ENCODE data around the gene USE1.
"Not testable (repeated sequence)": the region's sequence is repeated elsewhere in the genome, so short reads cannot be mapped to it uniquely, and the experiment has no call there.

USE1 gene, protein sequence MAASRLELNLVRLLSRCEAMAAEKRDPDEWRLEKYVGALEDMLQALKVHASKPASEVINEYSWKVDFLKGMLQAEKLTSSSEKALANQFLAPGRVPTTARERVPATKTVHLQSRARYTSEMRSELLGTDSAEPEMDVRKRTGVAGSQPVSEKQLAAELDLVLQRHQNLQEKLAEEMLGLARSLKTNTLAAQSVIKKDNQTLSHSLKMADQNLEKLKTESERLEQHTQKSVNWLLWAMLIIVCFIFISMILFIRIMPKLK

DNA sequence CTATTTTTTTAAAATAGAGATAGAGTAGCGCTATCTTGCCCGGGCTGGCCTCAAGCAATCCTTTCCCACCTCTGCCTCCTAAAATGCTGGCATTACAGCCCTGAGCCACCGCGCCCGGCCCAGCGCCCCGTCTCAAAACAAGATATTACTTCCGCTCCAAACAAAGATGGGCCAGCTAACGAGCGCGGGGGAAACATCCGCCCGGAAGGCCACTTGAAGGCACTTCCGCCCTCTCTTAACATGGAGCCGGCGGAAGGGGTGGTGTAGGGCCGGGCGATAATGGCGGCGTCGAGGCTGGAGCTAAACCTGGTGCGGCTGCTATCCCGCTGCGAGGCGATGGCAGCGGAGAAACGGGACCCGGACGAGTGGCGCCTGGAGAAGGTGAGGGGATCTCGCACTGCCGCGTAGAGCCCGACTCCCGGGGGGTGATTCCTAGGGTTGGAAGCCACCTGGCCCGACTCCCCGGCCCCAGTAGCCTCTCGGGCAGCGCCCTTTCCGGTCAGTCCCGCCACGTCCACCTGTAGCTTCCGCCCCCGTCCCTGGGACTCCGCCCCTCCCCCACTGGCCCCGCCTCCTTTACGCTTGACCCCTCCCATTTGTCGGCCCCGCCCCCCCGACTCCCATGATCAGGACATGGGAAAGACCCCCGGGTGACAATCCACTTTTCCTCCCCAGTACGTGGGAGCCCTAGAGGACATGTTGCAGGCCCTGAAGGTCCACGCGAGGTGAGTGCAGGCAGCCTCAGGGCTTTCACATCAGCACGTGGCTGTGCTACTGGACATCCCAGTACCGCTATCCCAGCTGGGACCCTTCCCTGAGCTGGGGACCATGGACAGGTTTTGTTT is at the start of gene USE1:
Gene USE1, plus strand, starts transcription at position 231 of the 845 bp plus-strand sequence. Its CDS starts 49 bp downstream, at position 280.
- peak; percentile 91 for DNase-seq

DNA sequence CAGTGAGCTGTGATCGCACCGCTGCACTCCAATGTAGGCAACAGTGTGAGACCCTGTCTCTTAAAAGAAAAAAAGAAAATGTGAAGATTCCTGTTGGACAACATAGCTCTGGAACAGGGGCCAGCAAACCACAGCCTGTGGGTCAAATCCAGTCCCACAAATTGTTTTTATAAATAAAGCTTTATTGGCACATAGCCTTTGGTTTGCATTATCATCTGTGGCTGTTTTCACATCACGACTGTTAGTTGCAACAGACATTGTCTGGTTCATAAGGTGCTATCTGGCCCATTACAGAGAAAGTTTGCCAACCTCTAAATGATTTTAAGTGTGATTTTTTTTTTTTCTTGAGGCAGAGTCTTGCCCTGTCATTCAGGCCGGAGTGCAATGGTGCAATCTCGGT is 49.4 kb upstream of the USE1 start:
- DNase-seq = no peak

DNA sequence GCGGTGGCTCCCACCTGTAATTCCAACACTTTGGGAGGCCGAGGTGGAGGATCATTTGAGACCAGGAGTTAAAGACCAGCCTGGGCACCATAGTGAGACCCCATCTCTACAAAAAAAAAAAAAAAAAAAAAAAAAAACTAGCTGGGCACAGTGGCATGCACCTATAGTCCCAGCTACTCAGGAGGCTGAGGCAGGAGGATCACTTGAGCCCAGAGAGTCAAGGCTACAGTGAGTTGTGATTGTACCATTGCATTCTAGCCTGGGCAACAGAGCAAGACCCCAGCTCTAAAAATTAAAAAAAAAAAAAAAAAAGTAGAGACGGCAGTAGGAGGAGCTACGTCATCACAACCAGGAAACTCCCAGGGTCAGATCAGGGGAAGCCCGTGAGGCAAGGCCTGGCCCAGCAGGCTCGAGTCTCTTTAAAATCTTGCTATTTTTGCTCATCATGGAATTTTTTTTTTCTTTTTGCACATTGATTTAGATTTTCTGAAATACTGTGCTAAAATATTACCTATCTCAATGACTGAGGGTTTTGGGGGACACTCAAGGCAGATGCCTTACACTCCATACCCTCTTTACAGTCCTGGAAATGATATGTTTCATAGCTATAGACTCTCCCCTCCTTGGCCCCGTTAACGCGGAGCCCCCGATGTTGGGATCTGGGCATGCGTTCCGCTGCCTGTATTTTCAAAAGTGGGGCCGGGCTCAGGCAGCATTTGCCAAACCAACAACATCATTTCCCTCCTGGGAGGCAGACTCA is 44.4 kb upstream of the USE1 start:
- no peak for DNase-seq

DNA sequence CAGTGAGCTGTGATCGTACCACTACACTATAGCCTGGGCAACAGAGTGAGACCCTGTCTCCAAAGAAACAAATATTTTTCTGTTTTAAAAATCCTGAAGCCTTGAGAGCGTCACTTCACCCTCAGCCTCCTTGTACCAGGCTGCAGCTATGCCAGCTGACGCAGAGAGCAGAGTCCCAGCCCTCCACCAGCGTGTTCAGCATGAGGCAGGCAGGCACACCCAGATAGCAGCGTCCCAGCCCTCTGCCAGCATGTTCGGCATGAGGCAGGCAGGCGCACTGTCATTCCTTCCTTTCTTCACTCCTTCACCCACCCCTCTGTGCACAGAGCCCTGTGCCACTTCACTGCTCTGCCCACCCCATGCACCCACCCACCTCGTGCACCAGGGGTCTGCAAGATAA is 43.3 kb upstream of the USE1 start:
- no peak for DNase-seq

DNA sequence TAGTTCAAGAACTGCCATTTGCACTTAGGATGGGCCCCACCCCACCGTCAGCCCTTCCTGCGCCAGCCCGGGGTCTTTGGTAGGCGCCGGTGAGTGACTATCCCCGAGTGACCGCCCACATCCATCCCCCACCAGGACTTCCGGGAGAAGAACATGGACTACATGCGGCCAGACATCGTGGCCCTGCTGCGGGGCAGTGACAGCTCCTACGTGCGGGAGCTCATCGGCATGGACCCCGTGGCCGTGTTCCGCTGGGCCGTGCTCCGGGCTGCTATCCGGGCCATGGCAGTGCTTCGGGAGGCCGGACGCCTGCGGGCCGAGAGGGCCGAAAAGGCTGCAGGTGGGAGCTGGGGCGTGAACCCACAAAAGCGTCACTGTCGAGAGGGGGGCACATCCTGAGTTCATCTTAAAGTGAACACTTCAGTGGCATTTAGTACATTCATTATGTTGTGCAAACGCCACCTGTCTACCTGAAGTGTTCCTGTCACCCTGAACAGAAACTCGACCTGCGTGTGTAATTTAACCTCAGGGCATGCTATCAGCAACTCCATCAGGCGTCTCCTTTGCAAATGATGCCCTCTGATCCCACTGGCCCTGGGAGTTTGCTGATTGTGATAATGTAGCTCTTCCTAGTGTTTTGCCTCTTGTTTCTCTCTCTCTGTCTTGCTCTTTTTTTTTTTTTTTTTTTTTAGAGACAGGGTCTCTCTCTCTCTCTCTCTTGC is 42.4 kb upstream of the USE1 start:
- no peak for DNase-seq

DNA sequence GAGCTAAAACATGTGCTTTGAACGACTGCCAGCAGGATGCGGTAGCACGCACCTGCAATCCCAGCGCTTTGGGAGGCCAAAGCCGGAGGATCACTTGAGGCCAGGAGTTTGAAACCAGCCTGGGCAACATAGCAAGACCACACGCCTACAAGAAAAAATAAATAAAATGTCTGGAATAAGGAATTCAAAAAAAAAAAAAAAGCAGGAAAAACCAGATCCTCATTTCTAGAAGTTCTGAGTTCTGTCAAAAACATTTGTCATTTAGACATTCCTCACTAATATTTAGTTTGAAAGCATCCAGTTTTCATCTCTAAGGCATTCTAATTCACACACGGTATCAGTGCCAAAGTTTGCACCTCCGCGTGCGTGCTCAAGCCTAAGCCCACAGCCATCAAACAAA is 36.9 kb upstream of the USE1 start:
- DNase-seq = no peak

DNA sequence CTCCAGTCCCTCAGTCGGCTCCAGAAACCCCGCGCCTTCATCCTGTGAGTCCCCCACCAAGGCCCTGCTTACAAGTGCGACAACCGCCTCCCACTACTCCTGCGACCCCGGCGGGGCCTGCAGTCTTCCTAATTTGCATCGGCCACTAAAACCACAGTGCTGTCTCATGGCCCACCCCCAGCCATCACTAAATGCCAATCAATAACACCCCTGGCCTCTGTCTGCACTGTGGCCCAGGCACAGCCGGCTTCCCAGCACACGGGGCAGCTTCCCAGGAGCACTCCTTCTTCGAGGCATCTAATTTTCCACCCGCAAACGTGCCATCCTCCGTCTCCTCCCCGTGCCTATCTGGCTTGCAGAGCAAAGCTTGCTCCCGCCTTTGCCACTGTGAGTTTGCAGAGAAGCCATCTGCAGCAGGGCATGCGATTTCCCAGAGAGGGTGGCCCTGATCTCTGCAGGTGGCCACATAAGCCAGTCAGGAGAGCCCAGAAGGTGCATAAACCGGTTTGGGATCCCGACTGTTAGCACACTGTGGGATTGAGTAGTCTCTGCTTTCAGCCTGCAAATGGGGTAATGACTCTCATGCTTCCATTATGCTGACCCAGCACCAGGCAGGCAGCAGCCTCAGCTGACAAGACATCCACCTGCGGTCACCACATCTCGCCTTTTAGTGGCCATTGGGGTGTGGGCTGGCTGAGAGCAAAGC is 34.0 kb upstream of the USE1 start:
- DNase-seq = no peak

DNA sequence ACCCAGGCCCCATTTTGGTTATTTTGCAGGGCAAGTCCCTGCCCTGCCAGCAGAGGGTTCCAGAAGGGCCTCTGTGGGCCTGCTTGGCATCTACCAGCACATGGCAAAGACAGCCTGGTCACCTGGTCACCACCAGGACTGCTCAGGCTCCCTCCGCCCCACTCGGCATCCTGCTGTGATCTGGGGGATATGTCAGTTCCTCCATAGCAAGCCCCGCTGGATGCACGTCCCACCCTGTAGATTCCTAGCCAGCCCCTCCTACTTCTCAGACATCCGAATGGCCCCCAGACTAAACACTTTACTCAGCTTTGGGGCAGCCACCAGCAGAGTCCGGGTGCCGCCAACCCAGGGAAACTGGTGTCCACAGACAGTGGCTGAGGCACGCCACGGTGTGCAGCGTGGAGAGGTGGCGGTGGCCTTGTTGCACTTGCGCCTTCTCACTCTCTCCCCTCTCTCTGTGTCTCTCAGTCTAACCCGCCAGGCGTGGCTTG is 31.8 kb upstream of the USE1 start:
- no peak for DNase-seq

DNA sequence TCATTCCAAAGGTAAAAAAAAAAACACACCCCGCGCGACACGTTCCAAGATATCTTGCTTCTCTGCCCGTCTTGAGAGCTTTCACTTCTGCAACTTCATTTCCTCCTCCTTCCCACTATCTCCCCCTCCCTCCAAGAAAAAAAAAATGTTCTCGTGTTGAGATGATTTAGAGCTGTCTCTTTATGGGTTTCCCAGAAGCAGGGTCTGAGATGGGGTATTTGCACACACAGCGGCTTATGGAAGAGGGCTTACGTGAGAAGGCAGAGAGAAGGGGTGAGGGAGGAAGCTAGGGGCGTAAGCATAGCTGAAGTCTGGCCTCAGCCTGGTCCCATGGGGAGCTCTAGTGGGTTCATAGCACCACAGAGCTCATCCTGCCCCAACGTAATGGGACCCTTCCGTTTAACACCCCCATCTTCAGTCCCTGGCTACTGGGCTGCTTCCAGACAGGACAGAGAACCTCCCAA is 31.3 kb upstream of the USE1 start:
- DNase-seq = peak; percentile 52

DNA sequence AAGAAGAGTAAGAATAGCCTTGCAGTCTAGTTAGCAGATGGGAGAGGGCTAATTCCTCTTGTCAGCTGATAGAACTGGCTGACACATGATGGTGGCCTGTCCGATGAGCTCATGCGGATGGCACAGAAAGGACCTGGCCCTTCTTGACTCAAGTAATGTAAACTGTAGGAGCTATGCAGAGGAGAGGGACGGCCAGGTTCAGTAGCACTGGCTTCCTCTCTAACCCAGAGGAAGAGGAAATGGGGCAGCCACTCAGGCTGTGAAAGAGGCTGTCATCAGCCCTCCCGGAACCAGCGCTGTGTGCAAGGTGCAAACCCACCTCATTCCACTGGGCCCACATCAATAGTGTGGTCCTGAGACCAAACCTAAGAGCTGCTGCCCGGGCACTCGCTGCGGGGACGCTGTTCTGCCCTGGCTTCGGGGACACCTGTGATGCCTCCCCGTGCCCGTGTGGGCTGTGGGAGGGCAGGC is 30.8 kb upstream of the USE1 start:
- no peak for DNase-seq

DNA sequence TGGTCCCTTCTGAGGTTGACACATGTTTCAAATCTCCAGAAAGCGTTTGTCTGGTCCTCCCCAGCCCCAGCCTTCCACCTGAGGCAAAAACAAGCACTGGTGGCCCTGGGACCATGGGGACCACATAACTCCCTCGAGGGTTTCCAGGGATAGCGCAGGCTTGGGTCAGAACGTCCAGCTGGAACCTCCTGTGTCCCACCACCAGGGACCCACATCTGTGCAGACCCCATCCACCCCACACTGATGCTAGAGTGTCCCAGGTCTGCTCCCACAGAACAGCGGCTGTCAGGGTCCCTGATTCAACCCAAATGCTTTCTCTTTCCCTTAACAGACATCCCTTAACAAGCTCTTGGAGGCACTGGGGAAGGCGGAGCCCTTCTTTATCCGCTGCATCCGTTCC is 29.6 kb upstream of the USE1 start:
- no peak for DNase-seq

DNA sequence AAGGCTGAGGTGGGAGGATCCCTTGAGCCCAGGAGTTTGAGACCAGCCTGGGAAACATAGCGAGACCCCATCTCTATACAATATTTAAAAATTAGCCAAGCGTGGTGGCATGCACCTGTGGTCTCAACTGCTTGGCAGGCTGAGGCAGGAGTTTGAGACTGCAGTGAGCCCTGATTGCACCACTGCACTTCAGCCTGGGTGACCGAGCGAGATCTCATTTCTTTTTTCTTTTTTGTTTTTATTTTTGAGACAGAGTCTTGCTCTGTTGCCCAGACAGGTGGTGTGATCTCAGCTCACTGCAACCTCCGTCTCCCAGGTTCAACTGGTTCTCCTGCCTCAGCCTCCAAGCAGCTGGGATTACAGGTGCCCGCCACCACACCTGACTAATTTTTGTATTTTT is 23.4 kb upstream of the USE1 start:
- DNase-seq = not testable (repeated sequence)

DNA sequence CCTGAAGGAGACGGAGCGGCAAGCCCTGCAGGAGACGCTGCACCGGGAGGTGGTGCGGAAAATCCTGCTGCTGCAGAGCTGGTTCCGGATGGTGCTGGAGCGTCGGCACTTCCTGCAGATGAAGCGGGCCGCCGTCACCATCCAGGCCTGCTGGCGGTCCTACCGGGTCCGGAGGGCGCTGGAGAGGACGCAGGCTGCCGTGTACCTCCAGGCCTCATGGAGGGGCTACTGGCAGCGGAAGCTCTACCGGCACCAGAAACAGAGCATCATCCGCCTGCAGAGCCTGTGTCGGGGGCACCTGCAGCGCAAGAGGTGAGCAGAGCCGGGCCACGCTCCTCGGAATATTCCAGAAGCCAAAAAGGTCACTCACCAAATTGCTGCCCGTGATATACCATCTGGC is 22.4 kb upstream of the USE1 start:
- DNase-seq = no peak

DNA sequence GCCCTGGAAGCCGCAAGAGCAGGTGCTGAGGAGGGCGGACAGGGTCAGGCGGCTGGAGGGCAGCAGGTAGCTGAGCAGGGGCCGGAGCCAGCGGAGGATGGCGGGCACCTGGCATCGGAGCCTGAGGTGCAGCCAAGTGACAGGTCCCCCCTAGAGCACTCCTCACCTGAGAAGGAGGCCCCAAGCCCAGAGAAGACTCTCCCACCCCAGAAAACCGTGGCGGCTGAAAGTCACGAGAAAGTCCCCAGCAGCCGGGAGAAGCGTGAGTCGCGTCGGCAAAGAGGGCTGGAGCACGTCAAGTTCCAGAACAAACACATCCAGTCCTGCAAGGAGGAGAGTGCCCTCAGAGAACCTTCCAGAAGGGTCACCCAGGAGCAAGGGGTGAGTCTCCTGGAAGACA is 20.5 kb upstream of the USE1 start:
- no peak for DNase-seq

DNA sequence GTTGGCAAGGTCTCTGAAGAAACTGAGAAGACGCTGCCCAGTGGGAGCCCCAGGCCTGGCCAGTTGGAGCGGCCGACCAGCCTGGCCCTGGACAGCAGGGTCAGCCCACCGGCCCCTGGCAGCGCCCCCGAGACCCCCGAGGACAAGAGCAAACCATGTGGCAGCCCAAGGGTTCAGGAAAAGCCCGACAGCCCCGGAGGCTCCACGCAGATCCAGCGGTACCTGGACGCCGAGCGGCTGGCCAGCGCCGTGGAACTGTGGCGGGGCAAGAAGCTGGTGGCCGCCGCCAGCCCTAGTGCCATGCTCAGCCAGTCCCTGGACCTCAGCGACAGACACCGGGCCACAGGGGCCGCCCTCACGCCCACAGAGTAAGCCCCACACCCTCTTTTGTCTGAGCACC is 20.1 kb upstream of the USE1 start:
- DNase-seq = no peak

DNA sequence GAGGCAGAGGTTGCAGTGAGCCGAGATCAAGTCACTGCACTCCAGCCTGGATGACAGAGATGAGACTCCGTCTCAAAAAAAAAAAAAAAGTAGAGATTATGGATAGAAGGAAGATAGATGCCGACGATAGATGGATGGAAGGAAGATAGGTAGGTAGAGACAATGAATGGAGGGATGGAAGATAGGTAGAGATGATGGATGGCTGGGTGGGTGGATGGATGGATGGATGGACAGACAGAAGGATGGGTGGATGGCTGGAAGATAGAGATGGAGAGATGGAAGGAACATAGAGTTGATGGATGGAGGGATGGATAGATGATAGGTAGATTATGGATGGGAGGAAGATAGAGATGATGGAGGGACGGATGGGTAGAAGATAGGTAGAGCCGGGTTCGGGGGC is 18.5 kb upstream of the USE1 start:
- DNase-seq = no peak

DNA sequence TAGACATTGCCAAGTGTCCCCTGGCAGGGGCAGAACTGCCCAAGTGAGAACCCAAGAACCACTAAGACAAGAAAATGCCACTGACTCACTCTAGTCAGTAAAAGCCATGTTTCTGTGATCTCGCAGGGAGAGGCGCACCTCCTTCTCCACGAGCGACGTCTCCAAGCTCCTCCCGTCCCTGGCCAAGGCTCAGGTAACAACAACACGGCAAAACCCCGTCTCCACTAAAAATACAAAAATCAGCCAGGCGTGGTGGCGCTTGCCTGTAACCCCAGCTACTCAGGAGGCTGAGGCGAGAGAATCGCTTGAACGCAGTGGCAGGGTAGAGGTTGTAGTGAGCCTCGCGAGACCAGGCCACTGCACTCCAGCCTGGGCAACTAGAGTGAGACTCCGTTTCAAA is 17.5 kb upstream of the USE1 start:
- no peak for DNase-seq

DNA sequence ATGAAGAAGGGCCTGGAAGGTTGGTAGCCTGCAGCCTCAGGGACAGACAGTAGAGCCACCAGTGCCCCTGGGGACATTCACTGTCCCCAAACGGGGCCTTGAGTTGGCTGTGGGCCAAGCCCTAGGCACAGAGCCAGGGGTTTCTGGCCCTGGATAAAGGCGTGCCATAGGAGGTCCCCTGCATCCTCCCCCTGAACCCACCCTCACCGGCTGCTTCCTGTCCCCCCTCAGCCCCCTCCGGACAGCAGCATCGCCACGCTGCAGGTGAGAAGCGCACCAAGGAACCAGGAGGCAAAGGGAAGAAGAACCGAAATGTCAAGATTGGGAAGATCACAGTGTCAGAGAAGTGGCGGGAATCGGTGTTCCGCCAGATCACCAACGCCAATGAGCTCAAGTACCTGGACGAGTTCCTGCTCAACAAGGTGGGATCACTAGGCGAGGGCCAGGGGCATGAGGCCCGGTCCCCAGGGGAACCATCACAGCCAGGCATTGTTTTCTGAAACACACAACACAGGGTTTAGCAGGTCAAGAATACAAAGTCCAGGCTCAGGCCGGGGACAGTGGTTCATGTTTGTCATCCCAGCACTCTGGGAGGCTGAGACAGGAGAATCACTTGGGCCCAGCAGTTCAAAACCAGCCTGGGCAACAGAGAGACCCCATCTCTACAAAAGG is 14.6 kb upstream of the USE1 start:
- DNase-seq = no peak

DNA sequence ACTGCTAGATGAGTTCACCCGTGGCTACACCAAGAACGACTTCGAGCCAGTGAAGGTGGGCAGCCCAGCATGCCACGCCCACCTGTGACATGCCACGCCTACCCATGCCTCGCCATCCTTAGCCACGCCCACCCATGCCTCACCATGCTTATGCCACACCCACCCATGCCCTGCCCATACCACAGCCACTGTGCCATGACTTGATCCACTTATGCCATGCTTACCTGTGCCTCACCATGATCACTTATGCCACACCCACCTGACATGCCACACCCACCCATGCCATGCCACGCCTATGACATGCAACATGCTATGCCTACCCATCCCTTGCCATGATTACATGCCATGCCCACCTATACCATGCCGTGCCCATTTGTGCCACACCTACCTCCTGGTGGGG is 12.9 kb upstream of the USE1 start:
- DNase-seq = no peak

DNA sequence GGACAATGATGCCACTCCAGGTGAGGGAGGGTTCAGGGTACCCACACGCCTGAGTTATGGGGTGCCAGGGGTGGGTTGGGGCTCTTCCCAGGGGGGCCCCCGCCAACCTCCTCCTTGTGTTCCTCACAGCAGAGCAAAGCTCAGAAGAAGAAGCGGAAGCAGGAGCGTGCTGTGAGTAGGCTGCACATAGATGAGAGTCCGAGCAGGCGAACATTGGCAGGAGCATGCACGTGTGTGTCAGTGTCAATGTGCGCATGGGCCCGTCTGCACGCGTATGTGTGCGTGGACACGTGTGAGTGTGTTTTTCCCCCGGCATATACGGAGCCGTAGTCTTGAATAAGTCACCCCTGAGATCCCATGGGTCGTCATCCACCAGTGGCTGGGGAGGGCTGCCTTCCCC is 12.4 kb upstream of the USE1 start:
- no peak for DNase-seq
